ENCODE results near the gene TSG101. TPM values are rescaled to one million over a fixed set of nuclear protein-coding genes. Genes with fewer than 3 reads are reported as not detected.

The TSG101 gene
- total RNA-seq, 1 experiment from 2014 or later: 46.9 TPM

DNA sequence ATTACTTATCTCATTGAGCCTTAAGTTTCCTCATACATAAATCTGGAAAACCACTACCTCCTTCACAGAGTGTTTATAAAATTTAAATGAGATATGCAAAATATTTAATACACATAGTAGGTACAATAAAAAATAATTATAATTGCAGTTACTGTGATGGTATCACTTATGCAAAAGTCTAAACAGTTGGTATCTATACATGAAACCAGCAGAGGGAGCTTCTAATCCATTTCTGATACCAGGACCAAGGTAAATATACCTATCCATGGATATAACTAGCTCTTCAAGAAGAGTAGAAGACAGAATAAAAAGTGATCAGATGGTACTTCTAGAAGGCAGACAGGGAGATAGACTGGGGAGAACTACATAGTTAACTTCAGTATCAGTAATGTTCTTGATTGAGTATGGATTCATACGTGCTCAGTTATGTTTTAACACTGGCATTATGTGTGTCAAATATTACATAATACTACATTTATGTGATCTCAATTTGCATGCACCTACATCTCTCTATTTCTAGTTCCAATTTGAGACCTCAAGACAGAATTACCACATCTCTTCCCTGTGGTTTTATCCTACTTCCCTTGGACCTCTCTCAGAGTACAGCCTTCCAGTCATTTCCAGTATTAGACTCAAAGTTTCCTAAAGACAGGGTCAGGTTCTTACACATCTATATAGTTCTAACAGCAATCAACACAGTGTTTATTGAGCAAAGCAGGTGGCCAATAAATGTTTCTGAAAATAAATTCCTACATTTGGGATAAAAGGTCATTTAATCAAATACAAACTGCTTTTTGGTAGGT is 13.7 kb upstream of the TSG101 start:
- H3K4me3 ChIP-seq (ENCODE audit: low read length): no peak overlapping the region
- no peak overlapping the region for H3K4me2 ChIP-seq (ENCODE audit: low read length)
- ATAC-seq (peak; percentile 88), DNase-seq (peak; percentile 57)
- H3K9ac ChIP-seq (ENCODE audit: low read length): no peak overlapping the region
- H3K79me2 ChIP-seq (ENCODE audit: low read length): no peaks in the 10 kb centered on the region
- TF ChIP-seq, protein P1, sequence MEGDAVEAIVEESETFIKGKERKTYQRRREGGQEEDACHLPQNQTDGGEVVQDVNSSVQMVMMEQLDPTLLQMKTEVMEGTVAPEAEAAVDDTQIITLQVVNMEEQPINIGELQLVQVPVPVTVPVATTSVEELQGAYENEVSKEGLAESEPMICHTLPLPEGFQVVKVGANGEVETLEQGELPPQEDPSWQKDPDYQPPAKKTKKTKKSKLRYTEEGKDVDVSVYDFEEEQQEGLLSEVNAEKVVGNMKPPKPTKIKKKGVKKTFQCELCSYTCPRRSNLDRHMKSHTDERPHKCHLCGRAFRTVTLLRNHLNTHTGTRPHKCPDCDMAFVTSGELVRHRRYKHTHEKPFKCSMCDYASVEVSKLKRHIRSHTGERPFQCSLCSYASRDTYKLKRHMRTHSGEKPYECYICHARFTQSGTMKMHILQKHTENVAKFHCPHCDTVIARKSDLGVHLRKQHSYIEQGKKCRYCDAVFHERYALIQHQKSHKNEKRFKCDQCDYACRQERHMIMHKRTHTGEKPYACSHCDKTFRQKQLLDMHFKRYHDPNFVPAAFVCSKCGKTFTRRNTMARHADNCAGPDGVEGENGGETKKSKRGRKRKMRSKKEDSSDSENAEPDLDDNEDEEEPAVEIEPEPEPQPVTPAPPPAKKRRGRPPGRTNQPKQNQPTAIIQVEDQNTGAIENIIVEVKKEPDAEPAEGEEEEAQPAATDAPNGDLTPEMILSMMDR (conservative IDR thresholded peaks at IDR 0.05; ENCODE audit: low read depth, low read length): peak; percentile 80
- TF ChIP-seq EZH2phosphoT487 (IDR thresholded peaks at IDR 0.05; ENCODE audit: borderline replicate concordance, low read length): no peak
- H3K9me3 ChIP-seq (ENCODE audit: low read length): no peaks in the 10 kb centered on the region
- no peak overlapping the region for H3K27ac ChIP-seq (ENCODE audit: low read length)
- ChIA-PET CTCF (interaction anchor here (0.6 to 1.5 kb wide), 5 partner anchors 14 to 224 kb away, joined by 3 to 10 read pairs (median 3); no protein-coding TSS in a partner anchor), POLR2A (ENCODE audit: unreplicated experiment) (no interaction called here)
- H3K27me3 ChIP-seq (ENCODE audit: low read length): no peaks in the 10 kb centered on the region
- H3K4me1 ChIP-seq (ENCODE audit: insufficient read depth, low read length): no peaks in the 10 kb centered on the region
- H3F3A ChIP-seq (ENCODE audit: low read length, unreplicated experiment): no peaks in the 10 kb centered on the region
- no TSS peak for BruUV-seq (replicated peaks)
- peaks cover 4% of the 10 kb centered on the region; the same call in 1 of the 2 replicates for H3K36me3 ChIP-seq (ENCODE audit: low read depth, low read length)
- no peaks in the 10 kb centered on the region for H4K20me1 ChIP-seq (ENCODE audit: low read length)
- no peaks in the 10 kb centered on the region for H3K9me2 ChIP-seq (replicated peaks; ENCODE audit: low read length)
- intact Hi-C loops (cut with micrococcal nuclease): loop anchor here (1.0 to 5.0 kb wide), 4 partner anchors 77 to 313 kb away; no protein-coding TSS in a partner anchor
- H2AFZ ChIP-seq (ENCODE audit: low read length): no peak overlapping the region

DNA sequence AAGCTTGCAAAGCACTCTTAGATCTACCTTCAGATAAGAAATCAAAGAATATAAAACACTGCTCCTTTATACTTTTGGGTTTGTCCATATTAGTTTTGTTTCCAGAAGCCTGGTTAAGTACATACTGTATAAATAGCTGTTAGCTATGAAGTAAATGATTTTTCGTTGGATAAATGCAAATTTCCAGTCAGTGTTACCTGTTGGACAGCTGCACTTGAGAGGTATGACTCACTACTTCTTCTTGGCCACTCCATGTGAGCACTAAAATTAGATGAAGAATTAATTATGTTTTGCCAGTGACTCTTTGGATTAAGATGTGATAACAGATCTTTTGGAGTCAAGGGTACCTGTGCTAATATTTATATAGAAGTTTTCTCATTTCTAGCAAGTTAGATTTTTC is 9.5 kb upstream of the TSG101 start:
- H3K36me3 ChIP-seq (ENCODE audit: low read depth, low read length): peaks cover 4% of the 10 kb centered on the region; the same call in 1 of the 2 replicates
- BruUV-seq (replicated peaks): no TSS peak
- no peak overlapping the region for H3K27ac ChIP-seq (ENCODE audit: low read length)
- ChIA-PET POLR2A (ENCODE audit: unreplicated experiment) (interaction anchor here (0.7 kb wide), 1 partner anchor 152 kb away, joined by 7 read pairs; no protein-coding TSS in a partner anchor), CTCF (interaction anchor here (0.6 kb wide), 1 partner anchor 186 kb away, joined by 3 read pairs; no protein-coding TSS in a partner anchor)
- no peaks in the 10 kb centered on the region for H3K9me3 ChIP-seq (ENCODE audit: low read length)
- no peaks in the 10 kb centered on the region for H3K27me3 ChIP-seq (ENCODE audit: low read length)
- DNase-seq (peak; percentile 1), ATAC-seq (peak; percentile 40)
- no peak overlapping the region for H3K4me3 ChIP-seq (ENCODE audit: low read length)
- intact Hi-C loops (cut with micrococcal nuclease): no loop called here
- no peak overlapping the region for H3K9ac ChIP-seq (ENCODE audit: low read length)
- no peak for TF ChIP-seq EZH2phosphoT487 (IDR thresholded peaks at IDR 0.05; ENCODE audit: borderline replicate concordance, low read length)
- TF ChIP-seq, protein P1 (conservative IDR thresholded peaks at IDR 0.05; ENCODE audit: low read depth, low read length): no peak
- TF ChIP-seq EZH2 (IDR thresholded peaks at IDR 0.05; ENCODE audit: low read length, unreplicated experiment): no peak
- H3K4me1 ChIP-seq (ENCODE audit: insufficient read depth, low read length): peaks cover 5% of the 10 kb centered on the region
- no peak overlapping the region for H2AFZ ChIP-seq (ENCODE audit: low read length)
- no peaks in the 10 kb centered on the region for H3F3A ChIP-seq (ENCODE audit: low read length, unreplicated experiment)
- no peaks in the 10 kb centered on the region for H3K79me2 ChIP-seq (ENCODE audit: low read length)
- no peaks in the 10 kb centered on the region for H3K9me2 ChIP-seq (replicated peaks; ENCODE audit: low read length)
- H3K4me2 ChIP-seq (ENCODE audit: low read length): no peak overlapping the region
- H4K20me1 ChIP-seq (ENCODE audit: low read length): no peaks in the 10 kb centered on the region

DNA sequence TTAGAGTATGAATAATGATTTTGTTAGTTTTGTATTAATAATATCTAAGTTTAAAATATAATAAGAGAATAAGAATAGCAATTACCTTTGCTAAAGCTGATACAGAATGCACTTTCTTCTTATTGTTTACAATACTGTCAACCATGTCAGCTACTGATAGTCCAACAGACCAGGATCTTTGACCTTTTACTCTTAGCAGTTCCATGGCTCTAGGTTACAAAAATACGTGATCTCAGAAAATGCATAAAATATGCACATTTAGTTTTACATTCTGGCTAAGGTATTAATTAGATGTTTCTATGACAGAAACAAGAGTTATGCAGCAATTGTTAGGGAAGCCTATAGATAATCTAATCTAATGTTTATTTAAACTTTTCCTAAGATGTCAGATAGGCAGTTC is 7.5 kb upstream of the TSG101 start:
- no peak overlapping the region for H3K4me2 ChIP-seq (ENCODE audit: low read length)
- no peak overlapping the region for H2AFZ ChIP-seq (ENCODE audit: low read length)
- H3K9me2 ChIP-seq (replicated peaks; ENCODE audit: low read length): no peaks in the 10 kb centered on the region
- H3K9me3 ChIP-seq (ENCODE audit: low read length): no peaks in the 10 kb centered on the region
- no peak for ATAC-seq
- H3K27me3 ChIP-seq (ENCODE audit: low read length): no peaks in the 10 kb centered on the region
- intact Hi-C loops (cut with micrococcal nuclease): loop anchor here (5.0 kb wide), 1 partner anchor 43 kb away; no protein-coding TSS in a partner anchor
- no peaks in the 10 kb centered on the region for H4K20me1 ChIP-seq (ENCODE audit: low read length)
- no peak overlapping the region for H3K4me3 ChIP-seq (ENCODE audit: low read length)
- peaks cover 14% of the 10 kb centered on the region for H3K4me1 ChIP-seq (ENCODE audit: insufficient read depth, low read length)
- TF ChIP-seq, protein P1 (conservative IDR thresholded peaks at IDR 0.05; ENCODE audit: low read depth, low read length): no peak
- TF ChIP-seq EZH2 (IDR thresholded peaks at IDR 0.05; ENCODE audit: low read length, unreplicated experiment) (no peak), EZH2phosphoT487 (IDR thresholded peaks at IDR 0.05; ENCODE audit: borderline replicate concordance, low read length) (no peak)
- no peaks in the 10 kb centered on the region for H3F3A ChIP-seq (ENCODE audit: low read length, unreplicated experiment)
- ChIA-PET CTCF (no interaction called here), POLR2A (ENCODE audit: unreplicated experiment) (no interaction called here)
- peaks cover under 1% of the 10 kb centered on the region; the same call in 1 of the 2 replicates for H3K36me3 ChIP-seq (ENCODE audit: low read depth, low read length)
- H3K9ac ChIP-seq (ENCODE audit: low read length): no peak overlapping the region
- peaks cover 9% of the 10 kb centered on the region; the same call in 1 of the 2 replicates for H3K79me2 ChIP-seq (ENCODE audit: low read length)
- no peak overlapping the region for H3K27ac ChIP-seq (ENCODE audit: low read length)
- no TSS peak for BruUV-seq (replicated peaks)
- DNase-seq: no peak

All from PC-3 (cell line).